HUES6 (cell line): ENCODE data around the gene DNAJC6.

Source experiments
- H3K27ac ChIP-seq: 2 replicates; pipeline ENCODE4 v1.7.0; 2013; ENCODE audit warnings: low read depth, mild to moderate bottlenecking, low read length, inconsistent platforms
- H3K27me3 ChIP-seq: 2 replicates; pipeline ENCODE4 v1.6.1; 2013; ENCODE audit warnings: low read length; ENCODE audit not compliant: control insufficient read depth, insufficient read depth
- H3K36me3 ChIP-seq: 2 replicates; pipeline ENCODE4 v1.6.1; 2013; ENCODE audit warnings: low read length; ENCODE audit not compliant: control insufficient read depth, insufficient read depth
- H3K4me1 ChIP-seq: 2 replicates; pipeline ENCODE4 v1.6.1; 2013; ENCODE audit warnings: low read length; ENCODE audit not compliant: control insufficient read depth, insufficient read depth
- H3K4me3 ChIP-seq: 2 replicates; pipeline ENCODE4 v1.5.1; 2013; ENCODE audit warnings: low read depth, low read length
- H3K9ac ChIP-seq: one replicate; pipeline ENCODE4 v1.6.1; 2013; ENCODE audit warnings: mild to moderate bottlenecking, low read length
- H3K9me3 ChIP-seq: 2 replicates; pipeline ENCODE4 v1.6.1; 2013; ENCODE audit warnings: low read depth, low read length; ENCODE audit not compliant: control insufficient read depth, insufficient read depth

DNAJC6 gene

DNA sequence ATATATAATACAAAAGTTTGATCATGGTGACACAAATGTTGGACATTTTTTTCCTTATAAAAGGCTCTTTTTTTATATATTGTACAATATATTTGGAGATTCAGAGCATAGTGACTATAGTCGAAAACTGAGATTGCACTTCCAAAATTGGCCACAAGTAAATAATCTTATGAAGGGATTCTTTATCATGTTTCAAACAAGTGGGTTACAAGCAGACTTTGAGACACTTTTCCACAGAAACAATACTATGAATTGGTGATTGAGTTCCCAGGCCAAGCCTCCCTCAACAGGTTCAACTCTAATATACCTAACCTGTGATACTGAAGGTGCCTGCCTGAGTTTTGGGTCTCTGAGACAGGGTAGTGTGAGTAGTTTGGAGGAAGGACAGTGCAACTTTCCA, 124.9 kb downstream of the DNAJC6 start:
- Histone ChIP-seq H3K27me3 (no peaks in the 10 kb centered on the region), H3K9me3 (no peaks in the 10 kb centered on the region), H3K4me1 (peaks cover 31% of the 10 kb centered on the region), H3K36me3 (0 out of 2 replicates have a peak, but pooled peaks cover 7% of the 10 kb centered on the region), H3K27ac (no peak overlapping the region), H3K4me3 (no peak overlapping the region), H3K9ac (no peak overlapping the region)

DNA sequence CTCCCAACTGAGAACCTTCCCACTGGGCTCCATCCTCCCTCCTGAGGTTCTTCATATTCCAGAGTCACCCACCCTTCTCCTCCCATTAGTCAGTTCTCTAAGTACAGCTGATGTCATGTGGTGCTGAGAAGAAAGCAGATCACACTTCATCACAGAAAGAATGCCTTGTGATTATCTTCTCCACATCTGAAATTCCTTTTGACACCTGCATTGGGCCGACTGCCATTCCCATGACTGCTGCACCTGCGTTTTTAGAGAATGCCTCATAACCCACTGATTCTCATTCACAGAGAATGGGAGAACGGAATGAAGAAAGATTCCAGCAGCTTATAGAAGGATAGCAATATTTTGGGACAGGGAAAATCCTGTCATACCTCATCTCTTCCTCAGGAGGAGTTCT, 125.4 kb downstream of the DNAJC6 start:
- H3K36me3 ChIP-seq: 0 out of 2 replicates have a peak, but pooled peaks cover 6% of the 10 kb centered on the region

DNA sequence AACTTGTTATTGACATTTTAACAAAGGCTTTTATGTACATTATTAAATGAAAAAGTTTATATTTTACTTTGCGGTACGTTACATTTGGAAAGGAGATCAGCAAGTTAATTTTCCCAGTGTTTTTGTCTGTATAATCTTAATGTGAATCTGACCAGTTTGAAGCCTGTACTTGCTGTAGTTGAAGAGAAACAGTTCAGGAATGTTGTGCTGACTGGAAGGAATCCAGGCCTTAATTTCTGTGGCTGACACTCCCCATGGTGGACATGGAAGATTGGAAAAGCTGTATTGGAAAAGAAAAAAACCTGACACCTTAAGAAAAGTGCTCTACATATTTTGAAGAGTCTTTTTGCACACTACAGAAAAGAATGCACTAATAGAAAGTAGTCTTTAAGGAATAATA, 126.6 kb downstream of the DNAJC6 start:
- no peaks in the 10 kb centered on the region for H3K36me3 ChIP-seq
- H3K9me3 ChIP-seq: no peaks in the 10 kb centered on the region
- H3K9ac ChIP-seq: no peak overlapping the region

More for the DNA sequence above, 125.4 kb downstream of the DNAJC6 start:
- Histone ChIP-seq H3K27me3 (no peaks in the 10 kb centered on the region), H3K4me1 (peaks cover 26% of the 10 kb centered on the region), H3K9me3 (no peaks in the 10 kb centered on the region), H3K27ac (no peak overlapping the region), H3K9ac (no peak overlapping the region), H3K4me3 (no peak overlapping the region)

DNA sequence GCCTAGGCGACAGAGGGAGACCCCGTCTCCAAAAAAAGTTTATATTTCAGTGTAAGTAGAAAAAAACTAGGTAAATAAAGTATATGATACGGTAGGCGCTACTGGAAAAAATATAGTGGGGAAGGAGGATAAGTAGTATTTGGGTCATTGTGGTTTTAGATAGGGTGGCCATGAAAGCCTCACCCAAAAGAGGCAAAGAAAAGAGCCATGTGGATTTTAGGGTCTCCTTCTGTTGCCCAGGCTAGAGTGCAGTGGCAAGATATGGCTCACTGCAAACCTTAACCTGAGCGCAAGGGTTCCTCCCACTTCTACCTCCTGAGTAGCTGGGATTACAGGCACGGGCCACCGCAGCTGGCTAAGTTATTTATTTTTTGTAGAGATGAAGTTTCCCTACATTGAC, 128.3 kb downstream of the DNAJC6 start:
- Histone ChIP-seq H3K27me3 (no peaks in the 10 kb centered on the region), H3K9ac (no peak overlapping the region), H3K36me3 (no peaks in the 10 kb centered on the region), H3K4me1 (peaks cover 13% of the 10 kb centered on the region), H3K27ac (no peak overlapping the region), H3K4me3 (no peak overlapping the region), H3K9me3 (peaks cover 6% of the 10 kb centered on the region; the same call in 1 of the 2 replicates)

More for the DNA sequence above, 126.6 kb downstream of the DNAJC6 start:
- H3K27me3 ChIP-seq: no peaks in the 10 kb centered on the region
- peaks cover 22% of the 10 kb centered on the region for H3K4me1 ChIP-seq
- H3K4me3 ChIP-seq: no peak overlapping the region
- no peak overlapping the region for H3K27ac ChIP-seq

DNA sequence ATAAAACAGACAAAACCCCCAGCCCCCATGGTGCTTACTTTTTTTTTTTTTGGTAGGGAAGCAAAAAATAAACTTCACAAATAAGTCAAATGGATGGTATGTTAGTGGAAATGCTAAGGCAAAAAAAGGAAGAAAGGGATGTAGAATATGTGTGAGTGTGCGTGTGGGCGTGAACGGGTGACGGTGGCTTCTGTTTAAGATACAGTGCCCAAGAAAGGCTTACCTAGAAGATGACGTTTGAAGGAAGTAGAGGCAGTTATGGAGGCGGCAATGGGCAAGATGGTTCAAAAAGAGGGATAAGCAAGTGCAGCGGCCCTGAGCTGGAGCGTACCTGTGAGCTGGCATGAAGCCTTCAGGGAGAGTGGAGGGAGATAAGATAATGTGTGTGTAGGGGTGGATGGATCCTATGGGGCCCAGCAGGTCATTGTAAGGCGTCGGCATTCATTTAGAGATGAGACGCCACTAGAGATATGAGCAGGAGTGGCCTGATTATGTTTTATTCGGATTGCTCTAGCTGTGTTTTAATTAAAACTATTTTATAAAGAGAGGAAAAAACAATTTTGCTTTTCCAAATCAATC, 131.1 kb downstream of the DNAJC6 start:
- H3K27me3 ChIP-seq: no peaks in the 10 kb centered on the region
- no peak overlapping the region for H3K27ac ChIP-seq

DNA sequence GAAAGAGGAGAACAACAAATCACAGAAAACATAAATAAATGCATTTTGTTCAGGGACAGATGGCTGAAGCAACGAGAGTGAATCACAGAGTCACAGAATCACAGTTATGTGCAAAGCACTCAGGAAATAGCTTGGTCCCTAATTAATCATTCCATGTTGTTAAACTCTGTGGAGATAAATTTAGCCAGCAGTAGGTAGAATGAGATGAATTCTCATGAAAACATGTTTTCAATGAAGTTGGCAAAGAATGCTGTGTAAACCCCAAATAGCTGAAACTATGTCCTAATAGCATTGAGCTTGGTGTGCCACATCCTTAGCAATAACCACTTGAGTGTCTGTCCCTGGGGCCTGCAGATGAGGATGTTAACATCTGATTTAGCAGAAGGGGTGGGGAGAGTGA, 131.6 kb downstream of the DNAJC6 start:
- no peaks in the 10 kb centered on the region for H3K27me3 ChIP-seq
- no peak overlapping the region for H3K9ac ChIP-seq
- H3K9me3 ChIP-seq: peaks cover 10% of the 10 kb centered on the region; the same call in 1 of the 2 replicates
- H3K36me3 ChIP-seq: no peaks in the 10 kb centered on the region
- H3K4me1 ChIP-seq: peaks cover 10% of the 10 kb centered on the region; the same call in 1 of the 2 replicates
- no peak overlapping the region for H3K4me3 ChIP-seq
- no peak overlapping the region for H3K27ac ChIP-seq

More for the DNA sequence above, 131.1 kb downstream of the DNAJC6 start:
- no peak overlapping the region for H3K9ac ChIP-seq
- H3K4me1 ChIP-seq: peaks cover 10% of the 10 kb centered on the region; the same call in 1 of the 2 replicates
- no peaks in the 10 kb centered on the region for H3K36me3 ChIP-seq
- peaks cover 10% of the 10 kb centered on the region; the same call in 1 of the 2 replicates for H3K9me3 ChIP-seq
- no peak overlapping the region for H3K4me3 ChIP-seq

DNA sequence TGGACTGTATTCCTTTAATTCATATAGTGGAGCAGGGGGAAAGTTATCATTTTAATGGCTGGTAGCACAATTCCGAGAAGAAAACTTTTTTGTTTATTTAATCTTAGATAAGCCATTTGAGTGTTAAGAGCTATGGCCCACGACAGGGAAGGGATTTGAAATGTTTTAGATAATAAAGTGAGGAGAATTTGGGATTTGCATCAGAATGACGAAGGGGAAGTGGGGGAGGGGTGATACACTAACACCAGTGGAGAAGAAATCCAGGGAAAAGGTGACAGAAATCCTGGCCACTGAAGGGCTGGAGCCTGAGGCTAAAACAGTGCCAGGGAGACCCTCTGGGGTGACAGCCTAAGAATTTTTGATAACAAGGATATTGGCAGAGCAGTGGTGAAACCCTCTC, 132.1 kb downstream of the DNAJC6 start:
- Histone ChIP-seq H3K27ac (no peak overlapping the region), H3K9me3 (peaks cover 10% of the 10 kb centered on the region; the same call in 1 of the 2 replicates), H3K36me3 (no peaks in the 10 kb centered on the region), H3K9ac (no peak overlapping the region), H3K4me3 (no peak overlapping the region), H3K4me1 (peaks cover 10% of the 10 kb centered on the region; the same call in 1 of the 2 replicates), H3K27me3 (no peaks in the 10 kb centered on the region)

DNA sequence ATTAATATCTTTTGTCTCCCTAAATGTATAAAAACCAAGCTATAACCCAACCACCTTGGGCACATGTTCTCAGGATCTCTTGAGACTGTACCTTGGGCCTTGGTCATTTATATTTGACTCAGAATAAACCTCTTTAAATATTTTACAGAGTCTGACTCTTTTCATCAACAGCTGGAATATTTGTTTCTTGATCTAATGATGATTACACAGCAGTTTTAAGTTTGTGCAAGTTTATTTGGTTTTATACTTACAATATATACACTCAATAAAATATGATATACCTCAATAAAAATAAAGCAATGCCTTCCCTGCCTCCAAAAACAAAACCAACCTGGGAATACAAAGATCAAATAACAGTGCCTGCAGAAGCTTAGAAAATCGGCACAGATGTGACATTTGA, 133.1 kb downstream of the DNAJC6 start:
- H3K4me1 ChIP-seq: peaks cover 10% of the 10 kb centered on the region; the same call in 1 of the 2 replicates
- no peaks in the 10 kb centered on the region for H3K27me3 ChIP-seq
- H3K27ac ChIP-seq: no peak overlapping the region
- peaks cover 10% of the 10 kb centered on the region; the same call in 1 of the 2 replicates for H3K9me3 ChIP-seq
- no peak overlapping the region for H3K4me3 ChIP-seq
- H3K9ac ChIP-seq: no peak overlapping the region
- H3K36me3 ChIP-seq: no peaks in the 10 kb centered on the region

DNA sequence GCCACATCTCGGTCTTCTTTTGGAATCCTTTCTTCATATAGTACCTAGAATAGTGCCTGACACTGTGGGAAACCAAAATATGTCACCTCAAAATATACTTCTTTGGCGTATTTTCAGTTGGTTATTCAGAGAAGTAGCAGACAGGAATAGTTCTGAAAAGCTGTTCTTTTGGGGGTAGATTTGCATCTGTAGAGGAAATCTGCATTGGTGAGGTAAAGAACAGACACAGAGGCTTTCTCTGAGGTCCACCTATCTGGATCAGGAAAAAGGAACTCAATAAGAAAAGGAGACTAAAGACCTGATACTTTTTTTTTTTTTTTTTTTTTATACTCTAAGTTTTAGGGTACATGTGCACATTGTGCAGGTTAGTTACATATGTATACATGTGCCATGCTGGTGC, 134.3 kb downstream of the DNAJC6 start:
- Histone ChIP-seq H3K9ac (no peak overlapping the region), H3K4me1 (peaks cover 10% of the 10 kb centered on the region; the same call in 1 of the 2 replicates), H3K27me3 (no peaks in the 10 kb centered on the region), H3K9me3 (peaks cover 10% of the 10 kb centered on the region; the same call in 1 of the 2 replicates), H3K27ac (no peak overlapping the region), H3K4me3 (no peak overlapping the region), H3K36me3 (no peaks in the 10 kb centered on the region)

DNA sequence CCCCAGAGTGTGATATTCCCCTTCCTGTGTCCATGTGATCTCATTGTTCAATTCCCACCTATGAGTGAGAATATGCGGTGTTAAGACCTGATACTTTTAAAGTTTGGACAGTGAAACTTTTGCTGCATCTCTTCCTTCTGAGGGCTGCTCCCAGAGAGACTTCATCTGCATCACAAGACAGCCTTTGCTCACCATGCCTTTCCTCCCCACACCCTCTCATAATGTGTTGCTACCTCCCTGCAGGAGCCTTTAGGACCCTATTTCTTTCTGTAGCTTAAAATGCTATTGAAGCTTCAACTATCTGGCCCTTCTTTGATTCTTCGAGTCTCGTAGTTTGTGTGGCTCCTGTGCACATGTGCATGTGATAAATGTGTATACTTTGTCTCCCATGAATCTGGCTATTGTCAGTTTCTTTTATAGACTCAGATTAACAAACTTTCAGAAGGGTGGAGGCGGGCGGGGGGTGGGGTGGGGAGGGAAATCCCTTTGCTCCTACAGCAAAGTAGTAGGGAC, 134.8 kb downstream of the DNAJC6 start:
- Histone ChIP-seq H3K9me3 (peaks cover 10% of the 10 kb centered on the region; the same call in 1 of the 2 replicates), H3K27ac (no peak overlapping the region), H3K9ac (no peak overlapping the region), H3K4me3 (no peak overlapping the region), H3K36me3 (no peaks in the 10 kb centered on the region), H3K27me3 (no peaks in the 10 kb centered on the region), H3K4me1 (peaks cover 10% of the 10 kb centered on the region; the same call in 1 of the 2 replicates)

DNA sequence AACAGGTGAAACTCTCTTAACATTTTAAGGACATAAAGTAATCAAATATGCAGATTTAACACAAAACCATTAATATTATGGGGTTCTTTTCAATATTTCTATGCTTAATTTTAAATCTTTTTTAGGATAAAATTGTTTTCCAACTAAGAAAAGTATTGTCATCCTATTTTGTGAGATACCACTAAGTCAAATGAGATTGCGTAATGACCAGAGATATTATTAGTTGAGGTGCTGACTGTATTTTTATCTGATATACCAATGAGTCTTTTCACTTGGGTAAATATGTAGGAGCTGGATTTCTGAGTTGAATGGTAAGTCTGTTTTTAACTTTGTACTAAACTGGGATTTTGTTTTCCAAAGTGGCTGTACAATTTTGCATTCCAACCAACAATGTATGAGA, 136.5 kb downstream of the DNAJC6 start:
- H3K4me1 ChIP-seq: peaks cover 10% of the 10 kb centered on the region; the same call in 1 of the 2 replicates
- no peaks in the 10 kb centered on the region for H3K27me3 ChIP-seq
- no peak overlapping the region for H3K9ac ChIP-seq
- no peak overlapping the region for H3K4me3 ChIP-seq
- H3K9me3 ChIP-seq: peaks cover 10% of the 10 kb centered on the region; the same call in 1 of the 2 replicates
- H3K36me3 ChIP-seq: no peaks in the 10 kb centered on the region
- no peak overlapping the region for H3K27ac ChIP-seq
